Fibroblast of lung (primary cell): ENCODE results near the gene TMEM236. TPM values are rescaled to one million over a fixed set of nuclear protein-coding genes. Genes with fewer than 3 reads are reported as not detected.

Experiments
- DNase-seq, 2 donors: peaks; one replicate each; pipeline versions ENCODE4 v3.0.0 to v3.0.0-alpha.2; 2010; ENCODE audit warnings: low read depth in 2 of 2
- H2AFZ ChIP-seq: 2 replicates; pipeline ENCODE4 v1.5.1; 2012; ENCODE audit warnings: low read length, control low read depth, inconsistent platforms
- H3K27ac ChIP-seq: 2 replicates; pipeline ENCODE4 v1.5.1; 2011; ENCODE audit warnings: low read length, control low read depth; ENCODE audit not compliant: insufficient read depth
- H3K27me3 ChIP-seq: 2 replicates; pipeline ENCODE4 v1.5.1; 2011; ENCODE audit warnings: mild to moderate bottlenecking, low read length; ENCODE audit not compliant: control insufficient read depth, insufficient read depth
- H3K36me3 ChIP-seq: 2 replicates; pipeline ENCODE4 v1.5.1; 2011; ENCODE audit warnings: low read length; ENCODE audit not compliant: control insufficient read depth, insufficient read depth
- H3K4me1 ChIP-seq: 2 replicates; pipeline ENCODE4 v1.5.1; 2011; ENCODE audit warnings: low read length; ENCODE audit not compliant: control insufficient read depth, insufficient read depth; ENCODE audit errors: extremely low read depth
- H3K4me2 ChIP-seq: 2 replicates; pipeline ENCODE4 v1.5.1; 2011; ENCODE audit warnings: low read length, control low read depth; ENCODE audit not compliant: insufficient read depth; ENCODE audit errors: extremely low read depth
- H3K4me3 ChIP-seq, 4 experiments: fragments of 200-600 bp in 1 of 4; sonication (generic) in 1 of 4; replicated peaks in 1 of 4; 2 replicates each; pipeline ENCODE4 v1.5.1; 2011 to 2016; ENCODE audit warnings: low read length in 4 of 4, low read depth in 3 of 4, mild to moderate bottlenecking in 3 of 4, control low read depth in 2 of 4, inconsistent platforms in 1 of 4, mixed read lengths in 1 of 4; ENCODE audit not compliant: insufficient read depth in 1 of 4; ENCODE audit errors: control extremely low read depth in 1 of 4
- H3K79me2 ChIP-seq: 2 replicates; pipeline ENCODE4 v1.5.1; 2012; ENCODE audit warnings: mild to moderate bottlenecking, low read length, inconsistent platforms; ENCODE audit not compliant: control insufficient read depth, insufficient read depth
- H3K9ac ChIP-seq: 2 replicates; pipeline ENCODE4 v1.5.1; 2011; ENCODE audit warnings: mild to moderate bottlenecking, low read length, control low read depth; ENCODE audit not compliant: insufficient read depth
- H3K9me3 ChIP-seq: 2 replicates; pipeline ENCODE4 v1.5.1; 2012; ENCODE audit warnings: low read depth, low read length; ENCODE audit not compliant: control insufficient read depth, insufficient read depth
- H4K20me1 ChIP-seq: 2 replicates; pipeline ENCODE4 v1.5.1; 2011; ENCODE audit warnings: low read length; ENCODE audit not compliant: control insufficient read depth, insufficient read depth; ENCODE audit errors: extremely low read depth
- EZH2 ChIP-seq: IDR thresholded peaks from 2 replicates; pipeline ENCODE4 v1.5.1; 2012; ENCODE audit warnings: low read length, control low read depth, mild to moderate bottlenecking; ENCODE audit errors: missing control alignments
- polyA plus RNA-seq, 2 donors: library from polyadenylated mRNA; depleted of rRNA in 1 of 2; stranded (reverse) in 1 of 2; unstranded in 1 of 2; fragments of >200 nt; gene quantifications; 2 replicates each; pipeline ENCODE4 v1.2.1, GENCODE V29; 2011 to 2012; ENCODE audit warnings: missing spikeins in 1 of 2
- total RNA-seq: library from RNA; depleted of rRNA; stranded (reverse); fragments of >200 nt; gene quantifications from 2 replicates; pipeline ENCODE4 v1.2.1, GENCODE V29; 2014
- TF ChIP-seq, protein P1 (sequence below), 2 donors: IDR thresholded peaks in 1 of 2; conservative IDR thresholded peaks in 1 of 2; 1 replicate in 1 of 2; 2 replicates in 1 of 2; pipeline ENCODE4 v1.5.1; 2011 to 2012; ENCODE audit warnings: low read length in 2 of 2, control low read depth in 1 of 2, inconsistent platforms in 1 of 2, low read depth in 1 of 2, mild to moderate bottlenecking in 1 of 2

Gene TMEM236
- total and polyA plus RNA-seq, 2 donors (not counting 1 experiment from before 2014, with no cell fraction given): 0.03 to 0.17 TPM

DNA sequence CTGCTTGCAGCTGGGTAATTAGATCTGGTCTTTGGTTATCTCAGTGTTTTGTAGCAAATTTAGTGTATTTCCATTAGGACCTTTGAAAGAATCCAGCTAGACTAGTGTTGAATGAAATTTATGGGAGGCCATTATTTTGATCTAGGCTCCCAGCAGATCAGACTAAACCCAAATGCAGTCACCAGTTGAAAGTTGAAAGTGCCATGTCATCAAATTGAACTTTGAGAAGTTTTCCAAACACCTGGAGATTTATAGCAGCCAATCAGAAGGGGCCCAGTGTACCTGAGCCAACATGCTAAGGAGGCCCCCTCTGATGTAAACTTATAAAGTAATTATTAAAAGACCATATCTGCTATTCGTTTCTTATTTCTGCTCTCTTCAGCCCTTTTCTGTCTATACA, 11.3 kb upstream of the TMEM236 start:
- Histone ChIP-seq H3K36me3 (no peaks in the 10 kb centered on the region), H3K27me3 (no peaks in the 10 kb centered on the region), H3K9ac (no peak overlapping the region), H3K27ac (no peak overlapping the region), H3K4me2 (no peak overlapping the region), H3K4me3 (no peak overlapping the region), H3K4me1 (no peaks in the 10 kb centered on the region), H4K20me1 (no peaks in the 10 kb centered on the region), H2AFZ (no peak overlapping the region), H3K79me2 (no peaks in the 10 kb centered on the region), H3K9me3 (no peaks in the 10 kb centered on the region)
- no peak for DNase-seq
- TF ChIP-seq, protein P1, sequence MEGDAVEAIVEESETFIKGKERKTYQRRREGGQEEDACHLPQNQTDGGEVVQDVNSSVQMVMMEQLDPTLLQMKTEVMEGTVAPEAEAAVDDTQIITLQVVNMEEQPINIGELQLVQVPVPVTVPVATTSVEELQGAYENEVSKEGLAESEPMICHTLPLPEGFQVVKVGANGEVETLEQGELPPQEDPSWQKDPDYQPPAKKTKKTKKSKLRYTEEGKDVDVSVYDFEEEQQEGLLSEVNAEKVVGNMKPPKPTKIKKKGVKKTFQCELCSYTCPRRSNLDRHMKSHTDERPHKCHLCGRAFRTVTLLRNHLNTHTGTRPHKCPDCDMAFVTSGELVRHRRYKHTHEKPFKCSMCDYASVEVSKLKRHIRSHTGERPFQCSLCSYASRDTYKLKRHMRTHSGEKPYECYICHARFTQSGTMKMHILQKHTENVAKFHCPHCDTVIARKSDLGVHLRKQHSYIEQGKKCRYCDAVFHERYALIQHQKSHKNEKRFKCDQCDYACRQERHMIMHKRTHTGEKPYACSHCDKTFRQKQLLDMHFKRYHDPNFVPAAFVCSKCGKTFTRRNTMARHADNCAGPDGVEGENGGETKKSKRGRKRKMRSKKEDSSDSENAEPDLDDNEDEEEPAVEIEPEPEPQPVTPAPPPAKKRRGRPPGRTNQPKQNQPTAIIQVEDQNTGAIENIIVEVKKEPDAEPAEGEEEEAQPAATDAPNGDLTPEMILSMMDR (conservative IDR thresholded peaks at IDR 0.05 in 1 of 2, IDR thresholded peaks at IDR 0.05 in 1 of 2; ENCODE audit: low read depth in 1 of 2, low read length in 2 of 2): no peak
- no peak for TF ChIP-seq EZH2

DNA sequence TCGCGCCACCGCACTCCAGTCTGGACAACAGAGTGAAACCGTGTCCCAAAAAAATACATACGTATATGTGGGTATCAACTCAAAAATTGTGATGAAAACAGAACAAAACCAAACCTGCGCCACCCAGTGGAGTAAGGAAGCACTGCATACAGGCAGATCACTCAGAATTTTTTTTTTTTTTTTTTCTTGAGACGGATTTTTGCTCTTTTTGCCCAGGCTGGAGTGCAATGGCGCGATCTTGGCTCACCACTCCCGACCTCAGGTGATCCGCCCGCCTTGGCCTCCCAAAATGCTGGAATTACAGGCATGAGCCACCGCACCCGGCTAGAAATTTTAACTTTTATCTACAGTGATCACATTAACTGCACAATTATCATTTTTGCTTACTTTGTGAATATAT, 9.1 kb upstream of the TMEM236 start:
- H3K4me1 ChIP-seq: no peaks in the 10 kb centered on the region
- H3K9me3 ChIP-seq: no peaks in the 10 kb centered on the region
- H4K20me1 ChIP-seq: no peaks in the 10 kb centered on the region
- peak overlapping the region; percentile 60 for H2AFZ ChIP-seq
- TF ChIP-seq EZH2: no peak
- TF ChIP-seq, protein P1 (conservative IDR thresholded peaks at IDR 0.05 in 1 of 2, IDR thresholded peaks at IDR 0.05 in 1 of 2; ENCODE audit: low read depth in 1 of 2, low read length in 2 of 2): peak; percentile 84 to 87
- H3K4me2 ChIP-seq: peak overlapping the region; percentile 56
- H3K27ac ChIP-seq: no peak overlapping the region
- no peaks in the 10 kb centered on the region for H3K36me3 ChIP-seq
- peak overlapping the region in 1 of 4 experiments; percentile 17 for H3K4me3 ChIP-seq
- no peaks in the 10 kb centered on the region for H3K79me2 ChIP-seq
- H3K9ac ChIP-seq: no peak overlapping the region
- no peaks in the 10 kb centered on the region for H3K27me3 ChIP-seq
- DNase-seq: peak; percentile 29 to 72

DNA sequence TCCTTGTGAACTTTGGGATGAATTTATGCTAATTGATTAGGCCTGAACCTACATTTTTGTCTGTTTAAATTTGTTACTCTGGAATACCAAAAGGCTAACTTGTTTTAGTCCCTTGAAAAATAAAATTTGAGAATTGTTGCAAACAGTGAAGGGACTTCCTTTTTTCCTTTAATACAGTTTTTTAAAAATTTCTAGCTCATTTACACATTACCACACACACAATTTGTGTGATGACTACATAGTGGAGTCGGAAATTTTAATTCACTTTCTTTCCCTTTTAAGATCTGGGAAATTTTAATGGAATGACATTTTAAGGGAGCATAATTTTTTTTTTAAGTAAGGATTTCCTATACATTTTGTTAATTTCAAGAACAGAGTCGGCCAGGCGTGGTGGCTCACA, 8.6 kb upstream of the TMEM236 start:
- Histone ChIP-seq H3K4me1 (no peaks in the 10 kb centered on the region), H3K27ac (no peak overlapping the region), H3K4me2 (no peak overlapping the region), H3K79me2 (no peaks in the 10 kb centered on the region), H3K36me3 (no peaks in the 10 kb centered on the region), H3K4me3 (no peak overlapping the region), H4K20me1 (no peaks in the 10 kb centered on the region), H2AFZ (no peak overlapping the region), H3K27me3 (no peaks in the 10 kb centered on the region), H3K9me3 (no peaks in the 10 kb centered on the region), H3K9ac (no peak overlapping the region)
- TF ChIP-seq, protein P1 (conservative IDR thresholded peaks at IDR 0.05 in 1 of 2, IDR thresholded peaks at IDR 0.05 in 1 of 2; ENCODE audit: low read depth in 1 of 2, low read length in 2 of 2): no peak
- TF ChIP-seq EZH2: no peak
- DNase-seq: no peak
